Ovary (tissue), 9 donors: ENCODE data around the gene DNAJC7. TPM values are rescaled to one million over a fixed set of nuclear protein-coding genes. Genes with fewer than 3 reads are reported as not detected.

ENCODE experiments used
- DNase-seq, 5 donors: peaks; one replicate each; pipeline ENCODE4 v3.0.0-alpha.2; 2019 to 2020
- H3K27ac ChIP-seq, 2 donors: fragments of 200-600 bp; one replicate each; pipeline versions ENCODE4 v1.5.1 to v1.8.0; 2019 to 2022
- H3K27me3 ChIP-seq: fragments of 200-600 bp; one replicate; pipeline ENCODE4 v1.8.0; 2022
- H3K36me3 ChIP-seq: fragments of 200-600 bp; sonication (generic); one replicate; pipeline ENCODE4 v1.5.1; 2019
- H3K4me1 ChIP-seq: one replicate; pipeline ENCODE4 v1.8.1; 2013; ENCODE audit warnings: mild to moderate bottlenecking, moderate library complexity; ENCODE audit not compliant: insufficient read depth
- H3K4me3 ChIP-seq: fragments of 200-600 bp; sonication (generic); one replicate; pipeline ENCODE4 v1.5.1; 2017
- H3K9me3 ChIP-seq, 2 donors: fragments of 200-600 bp in 1 of 2; sonication (generic) in 1 of 2; one replicate each; pipeline versions ENCODE4 v1.5.1 to v1.8.1; 2013 to 2019; ENCODE audit warnings: mild to moderate bottlenecking in 1 of 2, moderate library complexity in 1 of 2
- EP300 ChIP-seq: sonication (generic); formaldehyde crosslinking; IDR thresholded peaks from one replicate; pipeline ENCODE4 v1.6.1; 2017; ENCODE audit warnings: antibody characterized with exemption
- POLR2A ChIP-seq: fragments of 450-650 bp; IDR thresholded peaks from one replicate; pipeline ENCODE4 v1.6.1; 2017; ENCODE audit warnings: antibody characterized with exemption, mild to moderate bottlenecking, moderate library complexity
- WGBS, 3 donors: extraction: QIAGEN DNeasy Blood & Tissue Kit in 1 of 3; methylation state at CpG; one replicate each; pipeline versions ENCODE4 v1.1.5 to v1.1.7; 2013 to 2017; 5-methylcytosine and 5-hydroxymethylcytosine counted together
- intact Hi-C, 4 donors: fragments of 100-400 bp; cut with DNase I; formaldehyde crosslinking; loops; one replicate each; pipeline versions ENCODE4 v1.11.0 to v1.15.1; 2022 to 2023
- polyA plus RNA-seq, 2 donors: library from polyadenylated mRNA; stranded (reverse); fragments of 200-250 nt in 1 of 2; fragments of 350-450 nt in 1 of 2; fragmentation: Illumina TruSeq in 1 of 2; extraction: RNeasy Lipid Tissue Mini Kit (QIAGEN cat#74804) in 1 of 2; gene quantifications; one replicate each; pipeline ENCODE4 v1.2.3, GENCODE V29; 2013 to 2014
- total RNA-seq, 7 donors: library from RNA; depleted of rRNA in 2 of 7; stranded (reverse); fragments of >200 nt in 2 of 7; fragmentation: NEBNext Ultra II Directional in 3 of 7; extraction: Animal tissue kit (Norgen Biotek cat#: 25700) in 3 of 7; gene quantifications; one replicate each; pipeline versions ENCODE4 v1.1.0 to v1.2.4, GENCODE V29; 2016 to 2023
- TF ChIP-seq, protein P1 (sequence below), 3 donors: fragments of 450-650 bp in 2 of 3; fragments of 200-600 bp in 1 of 3; IDR thresholded peaks; one replicate each; pipeline versions ENCODE4 v1.5.1 to v1.8.0; 2016 to 2022; ENCODE audit warnings: antibody characterized with exemption in 3 of 3, mild to moderate bottlenecking in 1 of 3
- donor health status: DM: no; HTN: no; CAD: no; lungs with moderate emphysema.
- donor health status: DM: no; HTN: no; CAD: no.
- donor health status: Bipolar disorder and iron deficiency.
- donor health status: DM: yes; HTN: yes; CAD: no.
- donor health status: DM: no; HTN: no; CAD: no.
- donor health status: DM: yes; HTN: yes; CAD: no.

Gene DNAJC7
- total and polyA plus RNA-seq, 9 donors = 37.7 to 102 (median 70.1) TPM

DNA sequence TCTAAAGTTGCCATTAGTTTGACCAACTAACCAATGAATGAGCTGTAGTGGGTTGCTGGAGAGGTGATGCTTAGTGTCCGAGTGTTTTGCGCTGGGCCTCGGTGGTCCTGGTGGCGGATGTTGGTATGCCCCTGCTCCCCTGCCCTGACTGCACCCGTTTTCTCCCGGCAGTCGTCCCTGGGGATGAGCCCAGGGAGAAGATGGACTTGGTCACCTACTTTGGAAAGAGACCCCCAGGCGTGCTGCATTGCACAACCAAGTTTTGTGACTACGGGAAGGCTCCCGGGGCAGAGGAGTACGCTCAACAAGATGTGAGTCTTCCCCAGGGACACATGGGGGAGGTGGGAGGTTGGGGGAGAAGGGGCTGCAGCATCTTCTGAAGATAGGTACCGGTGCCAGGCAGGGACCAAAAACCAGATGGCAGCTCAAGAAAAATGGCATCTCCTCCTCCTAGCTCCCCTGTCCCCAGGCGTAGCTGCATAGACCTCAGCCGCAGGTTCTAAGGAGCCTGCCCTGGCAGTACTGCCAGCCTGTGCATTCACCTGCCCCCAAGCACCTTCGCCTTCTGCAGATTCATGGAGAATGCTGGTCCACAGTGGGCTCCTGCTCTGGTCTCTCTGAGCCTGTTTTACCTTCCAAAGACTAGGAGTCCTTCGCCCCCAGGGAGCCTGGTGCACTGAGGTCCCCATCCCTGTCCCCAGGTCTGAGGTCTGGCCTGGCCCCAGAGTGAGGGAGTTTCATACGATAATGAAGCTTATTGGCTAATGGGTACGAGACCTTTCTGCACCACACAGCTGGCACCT is 45.3 kb downstream of the DNAJC7 start:
- H3K9me3 ChIP-seq = no peaks in the 10 kb centered on the region
- H3K27me3 ChIP-seq = no peaks in the 10 kb centered on the region
- intact Hi-C loops = loop anchor here in 1 of 4 donors (5.0 kb wide), 1 partner anchor 605 kb away; the partner anchor contains the start of gene PSMC3IP
- TF ChIP-seq, protein P1, sequence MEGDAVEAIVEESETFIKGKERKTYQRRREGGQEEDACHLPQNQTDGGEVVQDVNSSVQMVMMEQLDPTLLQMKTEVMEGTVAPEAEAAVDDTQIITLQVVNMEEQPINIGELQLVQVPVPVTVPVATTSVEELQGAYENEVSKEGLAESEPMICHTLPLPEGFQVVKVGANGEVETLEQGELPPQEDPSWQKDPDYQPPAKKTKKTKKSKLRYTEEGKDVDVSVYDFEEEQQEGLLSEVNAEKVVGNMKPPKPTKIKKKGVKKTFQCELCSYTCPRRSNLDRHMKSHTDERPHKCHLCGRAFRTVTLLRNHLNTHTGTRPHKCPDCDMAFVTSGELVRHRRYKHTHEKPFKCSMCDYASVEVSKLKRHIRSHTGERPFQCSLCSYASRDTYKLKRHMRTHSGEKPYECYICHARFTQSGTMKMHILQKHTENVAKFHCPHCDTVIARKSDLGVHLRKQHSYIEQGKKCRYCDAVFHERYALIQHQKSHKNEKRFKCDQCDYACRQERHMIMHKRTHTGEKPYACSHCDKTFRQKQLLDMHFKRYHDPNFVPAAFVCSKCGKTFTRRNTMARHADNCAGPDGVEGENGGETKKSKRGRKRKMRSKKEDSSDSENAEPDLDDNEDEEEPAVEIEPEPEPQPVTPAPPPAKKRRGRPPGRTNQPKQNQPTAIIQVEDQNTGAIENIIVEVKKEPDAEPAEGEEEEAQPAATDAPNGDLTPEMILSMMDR (IDR thresholded peaks at IDR 0.05) = no peak
- no peak overlapping the region for H3K27ac ChIP-seq
- no peaks in the 10 kb centered on the region for H3K36me3 ChIP-seq
- 81 to 88% (median 83%) methylated on average over 18 of the region's 18 CpGs for WGBS, 3 donors
- peaks cover 9% of the 10 kb centered on the region for H3K4me1 ChIP-seq
- DNase-seq = no peak
- no peak overlapping the region for H3K4me3 ChIP-seq

GRCh38 chr17:41970901-41971331 is 46.3 kb downstream of the DNAJC7 start:
- no peaks in the 10 kb centered on the region for H3K36me3 ChIP-seq
- no peaks in the 10 kb centered on the region for H3K27me3 ChIP-seq
- no peak for TF ChIP-seq EP300
- TF ChIP-seq POLR2A = no peak
- TF ChIP-seq, protein P1 (IDR thresholded peaks at IDR 0.05) = no peak
- H3K4me3 ChIP-seq = no peak overlapping the region
- peaks cover 9% of the 10 kb centered on the region for H3K4me1 ChIP-seq
- no peaks in the 10 kb centered on the region for H3K9me3 ChIP-seq
- no peak for DNase-seq
- 79 to 83% (median 80%) methylated on average over 5 of the region's 5 CpGs for WGBS, 3 donors
- no peak overlapping the region for H3K27ac ChIP-seq
- intact Hi-C loops = loop anchor here in 1 of 4 donors (5.0 kb wide), 1 partner anchor 606 kb away; the partner anchor contains the start of gene PSMC3IP

GRCh38 chr17:41968676-41969075 is 48.6 kb downstream of the DNAJC7 start:
- Histone ChIP-seq H3K4me3 (no peak overlapping the region), H3K9me3 (no peaks in the 10 kb centered on the region), H3K4me1 (peaks cover 13% of the 10 kb centered on the region), H3K36me3 (no peaks in the 10 kb centered on the region), H3K27ac (no peak overlapping the region), H3K27me3 (no peaks in the 10 kb centered on the region)
- 79 to 90% (median 86%) methylated on average over 10 of the region's 10 CpGs for WGBS, 3 donors
- no peak for TF ChIP-seq POLR2A
- TF ChIP-seq EP300 = no peak
- TF ChIP-seq, protein P1 (IDR thresholded peaks at IDR 0.05) = no peak
- no peak for DNase-seq
- intact Hi-C loops = loop anchor here in 3 of 4 donors (5.0 to 10.0 kb wide), 3 partner anchors 49 to 146 kb away; partner anchors contain the start of genes DHX58 (in 1 of the 3) and DNAJC7 (in 1 of the 3)

- Histone ChIP-seq H3K4me3 (no peak overlapping the region), H3K27ac (peak overlapping the region in 1 of 2 donors; percentile 70), H3K27me3 (no peaks in the 10 kb centered on the region), H3K4me1 (peaks cover 8% of the 10 kb centered on the region), H3K9me3 (no peaks in the 10 kb centered on the region), H3K36me3 (no peaks in the 10 kb centered on the region)
- DNase-seq = peak in 4 of 5 donors; percentile 35 to 45 (median 44)
- intact Hi-C loops = loop anchor here in 3 of 4 donors (5.0 to 10.0 kb wide), 3 partner anchors 49 to 147 kb away; partner anchors contain the start of genes DHX58 (in 1 of the 3) and DNAJC7 (in 1 of the 3)
- TF ChIP-seq POLR2A = no peak
- TF ChIP-seq, protein P1 (IDR thresholded peaks at IDR 0.05) = no peak
- no peak for TF ChIP-seq EP300
- WGBS, 3 donors = 77 to 88% (median 78%) methylated on average over 37 of the region's 37 CpGs
These were observed 49.2 kb downstream of the DNAJC7 start for GRCh38 chr17:41967921-41968578.
